ENCODE measurements around the gene PIK3R1. TPM values are rescaled to one million over a fixed set of nuclear protein-coding genes. Genes with fewer than 3 reads are reported as not detected.

Gene PIK3R1
- total RNA-seq, 1 donor from 2014 or later: 60.0 TPM

DNA sequence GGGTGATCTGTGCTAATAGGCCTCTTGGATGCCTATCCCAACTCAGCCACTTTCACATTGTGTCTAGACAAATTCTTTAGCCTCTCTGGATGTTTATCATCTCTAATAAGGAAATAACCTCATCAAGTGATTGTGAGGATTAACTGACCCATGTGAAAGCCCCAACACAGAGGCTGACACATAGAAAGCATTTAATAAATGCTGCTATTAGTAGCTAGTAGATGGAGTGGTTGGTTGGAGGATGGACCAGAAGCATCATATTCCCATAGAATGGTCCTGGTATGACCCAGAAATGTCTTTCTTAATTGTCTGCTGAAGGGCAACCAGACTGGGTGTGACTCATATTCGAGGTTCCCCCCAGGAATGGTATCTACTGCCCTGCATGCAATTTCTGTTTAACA lies 124.4 kb downstream of the PIK3R1 start:
- intact Hi-C loops (cut with micrococcal nuclease): no loop called here
- no peak for DNase-seq (ENCODE audit: low spot score)
- Mint-ChIP-seq H3K9me3 (no peaks in the 10 kb centered on the region), H3K36me3 (ENCODE audit: low read depth) (no peaks in the 10 kb centered on the region), H3K4me3 (ENCODE audit: low read depth) (no peak overlapping the region), H3K4me1 (ENCODE audit: low read depth) (peaks cover 41% of the 10 kb centered on the region), H3K27ac (no peak overlapping the region), H3K27me3 (ENCODE audit: low read depth) (peaks cover 10% of the 10 kb centered on the region)

DNA sequence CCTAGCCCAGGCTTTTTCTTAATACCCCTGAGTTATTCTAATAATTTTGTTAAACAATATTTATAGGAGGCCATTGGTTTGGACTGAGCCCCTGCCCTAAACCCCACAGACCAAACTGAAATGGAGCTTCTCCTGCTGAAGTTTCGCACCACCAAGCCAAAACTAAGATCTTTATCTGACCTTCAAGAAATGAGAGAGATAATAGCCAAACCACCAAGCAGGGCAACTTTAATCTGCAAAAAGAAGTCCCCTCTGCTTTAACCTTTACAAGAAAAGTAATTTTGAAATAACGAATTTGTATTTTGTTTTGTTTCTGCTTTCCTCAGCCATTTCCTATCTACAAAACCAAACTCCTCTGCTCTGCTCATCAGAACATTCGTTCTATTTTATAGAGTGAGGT lies 125.5 kb downstream of the PIK3R1 start:
- Mint-ChIP-seq H3K36me3 (ENCODE audit: low read depth) (no peaks in the 10 kb centered on the region), H3K27ac (peak overlapping the region; percentile 43), H3K27me3 (ENCODE audit: low read depth) (peaks cover 10% of the 10 kb centered on the region), H3K9me3 (no peaks in the 10 kb centered on the region), H3K4me1 (ENCODE audit: low read depth) (peaks cover 47% of the 10 kb centered on the region), H3K4me3 (ENCODE audit: low read depth) (no peak overlapping the region)
- DNase-seq (ENCODE audit: low spot score): no peak
- intact Hi-C loops (cut with micrococcal nuclease): no loop called here

DNA sequence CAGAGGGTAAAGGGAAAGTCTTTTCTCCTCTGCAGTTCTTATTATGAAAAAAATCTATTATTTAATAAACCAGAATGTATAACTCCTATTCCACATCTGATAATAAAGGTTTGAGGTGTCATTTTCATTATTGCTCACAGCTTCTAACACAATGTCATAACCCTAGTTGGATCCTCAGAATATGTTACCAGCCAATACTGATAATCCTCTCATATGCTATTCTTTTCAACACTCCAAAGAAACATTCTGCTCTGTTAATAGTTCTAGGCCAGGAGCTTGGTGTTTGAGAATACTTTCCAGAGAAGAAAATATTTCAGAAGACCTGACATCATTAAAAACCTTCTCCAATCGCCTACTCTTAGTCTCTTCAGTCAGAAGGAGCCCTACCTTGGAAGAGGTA lies 127.1 kb downstream of the PIK3R1 start:
- no peak overlapping the region for H3K27ac Mint-ChIP-seq
- H3K9me3 Mint-ChIP-seq: peaks cover 2% of the 10 kb centered on the region
- H3K4me3 Mint-ChIP-seq (ENCODE audit: low read depth): no peak overlapping the region
- peaks cover 8% of the 10 kb centered on the region for H3K27me3 Mint-ChIP-seq (ENCODE audit: low read depth)
- H3K36me3 Mint-ChIP-seq (ENCODE audit: low read depth): no peaks in the 10 kb centered on the region
- no peak for DNase-seq (ENCODE audit: low spot score)
- peaks cover 50% of the 10 kb centered on the region for H3K4me1 Mint-ChIP-seq (ENCODE audit: low read depth)
- intact Hi-C loops (cut with micrococcal nuclease): loop anchor here (1.0 to 2.0 kb wide), 6 partner anchors 39 to 122 kb away; no protein-coding TSS in a partner anchor

DNA sequence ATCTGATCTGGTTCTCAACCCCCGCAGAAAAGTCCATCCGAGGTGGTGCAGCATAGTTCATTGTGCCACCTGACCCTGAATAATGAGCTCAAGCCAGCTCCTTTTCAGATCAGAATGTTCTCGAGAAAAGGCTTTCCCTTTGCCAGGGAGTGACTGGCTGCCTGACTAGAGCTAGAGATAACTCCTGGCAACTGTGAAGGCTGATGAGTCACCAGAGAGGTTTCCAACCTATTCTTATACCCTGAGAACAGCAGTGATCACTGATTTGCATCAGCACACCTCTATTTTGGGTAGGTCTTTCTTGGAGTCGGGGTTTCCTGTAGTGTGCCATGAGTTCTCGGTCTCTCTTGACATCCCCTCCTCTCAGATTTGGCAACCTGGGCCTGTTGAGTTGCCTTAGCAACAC lies 127.9 kb downstream of the PIK3R1 start:
- H3K4me3 Mint-ChIP-seq (ENCODE audit: low read depth): no peak overlapping the region
- no peaks in the 10 kb centered on the region for H3K36me3 Mint-ChIP-seq (ENCODE audit: low read depth)
- DNase-seq (ENCODE audit: low spot score): peak; percentile 20

DNA sequence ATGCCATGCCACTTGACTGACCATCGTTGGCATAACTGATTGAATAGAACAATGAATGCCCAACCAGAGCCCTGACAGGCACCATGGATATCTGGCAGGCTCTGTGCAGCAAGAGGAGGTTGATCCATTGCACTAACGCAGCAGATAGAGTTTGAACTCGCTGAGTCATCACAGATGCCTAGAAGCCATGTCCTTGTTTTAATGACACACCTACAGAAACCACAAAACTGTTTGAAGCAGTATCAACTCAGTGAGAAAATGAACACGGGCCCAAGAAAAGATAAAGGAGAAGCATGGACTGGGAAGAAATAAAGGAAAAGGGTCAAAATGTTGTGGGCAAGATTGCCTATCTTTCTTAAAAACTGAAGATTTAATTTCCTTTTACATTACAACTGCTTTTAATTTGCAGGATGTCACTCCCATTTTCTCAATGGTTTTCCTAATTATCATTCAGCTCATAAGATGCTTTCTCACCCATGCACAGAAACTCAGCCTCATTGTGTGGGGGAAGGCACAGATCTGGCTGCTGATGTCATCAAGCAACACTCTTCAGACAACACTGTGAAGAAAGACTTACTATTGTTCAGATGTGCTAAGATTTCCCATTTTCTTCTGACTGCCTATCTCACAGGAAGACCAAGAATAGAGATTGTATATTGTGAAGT lies 129.0 kb downstream of the PIK3R1 start:
- Mint-ChIP-seq H3K4me1 (ENCODE audit: low read depth) (peaks cover 52% of the 10 kb centered on the region), H3K27me3 (ENCODE audit: low read depth) (peaks cover 1% of the 10 kb centered on the region), H3K27ac (peak overlapping the region; percentile 62), H3K9me3 (peaks cover 8% of the 10 kb centered on the region), H3K4me3 (ENCODE audit: low read depth) (no peak overlapping the region), H3K36me3 (ENCODE audit: low read depth) (no peaks in the 10 kb centered on the region)
- intact Hi-C loops (cut with micrococcal nuclease): loop anchor here (2.0 kb wide), 1 partner anchor 24 kb away; no protein-coding TSS in a partner anchor
- DNase-seq (ENCODE audit: low spot score): no peak

More for the DNA sequence above, 127.9 kb downstream of the PIK3R1 start:
- Mint-ChIP-seq H3K27me3 (ENCODE audit: low read depth) (peaks cover 7% of the 10 kb centered on the region), H3K27ac (no peak overlapping the region), H3K9me3 (peaks cover 8% of the 10 kb centered on the region), H3K4me1 (ENCODE audit: low read depth) (peaks cover 52% of the 10 kb centered on the region)
- intact Hi-C loops (cut with micrococcal nuclease): loop anchor here (1.0 to 2.0 kb wide), 6 partner anchors 38 to 121 kb away; no protein-coding TSS in a partner anchor

DNA sequence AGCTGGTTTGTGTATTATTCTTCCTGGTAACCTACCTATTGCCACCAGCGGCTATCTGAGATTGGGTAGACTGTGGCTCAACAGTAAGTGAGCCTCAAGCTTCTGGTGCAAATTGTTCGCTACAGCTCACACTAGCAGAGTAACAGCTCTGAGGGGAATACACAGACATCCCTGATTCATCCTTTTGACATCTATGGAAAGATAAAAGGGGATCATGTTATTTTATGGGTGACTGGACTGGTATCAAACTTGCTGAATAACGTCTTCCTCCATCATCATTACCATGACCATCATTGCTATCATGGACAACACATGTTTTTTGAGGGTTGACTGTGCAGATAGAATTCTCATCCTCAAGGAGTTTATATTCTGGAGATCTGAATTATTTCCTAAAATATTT lies 129.6 kb downstream of the PIK3R1 start:
- Mint-ChIP-seq H3K27me3 (ENCODE audit: low read depth) (no peaks in the 10 kb centered on the region), H3K27ac (no peak overlapping the region), H3K36me3 (ENCODE audit: low read depth) (no peaks in the 10 kb centered on the region), H3K9me3 (peaks cover 8% of the 10 kb centered on the region), H3K4me3 (ENCODE audit: low read depth) (no peak overlapping the region), H3K4me1 (ENCODE audit: low read depth) (peaks cover 52% of the 10 kb centered on the region)
- intact Hi-C loops (cut with micrococcal nuclease): loop anchor here (2.0 kb wide), 1 partner anchor 24 kb away; no protein-coding TSS in a partner anchor
- no peak for DNase-seq (ENCODE audit: low spot score)

DNA sequence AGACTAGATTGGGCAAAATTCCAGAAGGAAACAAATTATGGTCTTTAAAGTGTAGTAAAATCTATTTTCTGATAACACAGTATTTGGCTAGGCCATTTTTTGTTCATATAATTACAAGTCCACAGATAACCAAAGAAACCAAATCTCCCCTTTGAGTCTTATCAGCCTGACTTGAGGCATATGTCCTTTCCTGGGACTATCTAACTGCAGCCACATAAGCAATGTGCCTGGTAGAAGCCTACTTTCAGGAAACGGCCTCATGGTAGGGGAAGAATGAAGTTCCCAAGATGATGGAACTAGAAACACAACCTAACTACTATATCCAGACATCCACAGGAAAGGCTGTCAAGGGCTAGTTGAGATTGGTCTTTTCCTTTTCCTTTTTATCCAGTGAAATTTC lies 130.0 kb downstream of the PIK3R1 start:
- H3K4me1 Mint-ChIP-seq (ENCODE audit: low read depth): peaks cover 49% of the 10 kb centered on the region
- H3K9me3 Mint-ChIP-seq: peaks cover 8% of the 10 kb centered on the region
- no peaks in the 10 kb centered on the region for H3K36me3 Mint-ChIP-seq (ENCODE audit: low read depth)
- no peaks in the 10 kb centered on the region for H3K27me3 Mint-ChIP-seq (ENCODE audit: low read depth)
- no peak overlapping the region for H3K27ac Mint-ChIP-seq
- intact Hi-C loops (cut with micrococcal nuclease): loop anchor here (2.0 kb wide), 1 partner anchor 23 kb away; no protein-coding TSS in a partner anchor
- no peak for DNase-seq (ENCODE audit: low spot score)
- H3K4me3 Mint-ChIP-seq (ENCODE audit: low read depth): no peak overlapping the region

DNA sequence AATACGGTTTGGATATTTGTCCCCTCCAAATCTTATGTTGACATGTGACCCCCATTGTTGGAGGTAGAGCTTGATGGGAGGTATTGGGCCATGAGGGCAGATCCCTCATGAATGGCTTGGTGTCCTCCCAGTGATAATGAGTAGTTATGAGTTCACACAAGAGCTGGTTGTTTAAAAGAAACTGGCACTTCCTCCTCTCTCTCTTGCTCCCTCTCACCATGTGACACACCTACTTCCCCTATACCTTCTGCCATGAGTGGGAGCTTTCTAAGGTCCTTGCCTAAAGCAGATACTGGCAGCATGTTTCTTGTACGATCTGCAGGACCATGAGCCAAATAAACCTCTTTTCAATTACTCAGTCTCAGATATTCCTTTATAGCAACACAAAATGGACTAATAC lies 132.0 kb downstream of the PIK3R1 start:
- Mint-ChIP-seq H3K4me3 (ENCODE audit: low read depth) (no peak overlapping the region), H3K27ac (no peak overlapping the region), H3K4me1 (ENCODE audit: low read depth) (peaks cover 34% of the 10 kb centered on the region), H3K9me3 (peaks cover 8% of the 10 kb centered on the region), H3K36me3 (ENCODE audit: low read depth) (no peaks in the 10 kb centered on the region), H3K27me3 (ENCODE audit: low read depth) (no peaks in the 10 kb centered on the region)
- no peak for DNase-seq (ENCODE audit: low spot score)
- intact Hi-C loops (cut with micrococcal nuclease): no loop called here

DNA sequence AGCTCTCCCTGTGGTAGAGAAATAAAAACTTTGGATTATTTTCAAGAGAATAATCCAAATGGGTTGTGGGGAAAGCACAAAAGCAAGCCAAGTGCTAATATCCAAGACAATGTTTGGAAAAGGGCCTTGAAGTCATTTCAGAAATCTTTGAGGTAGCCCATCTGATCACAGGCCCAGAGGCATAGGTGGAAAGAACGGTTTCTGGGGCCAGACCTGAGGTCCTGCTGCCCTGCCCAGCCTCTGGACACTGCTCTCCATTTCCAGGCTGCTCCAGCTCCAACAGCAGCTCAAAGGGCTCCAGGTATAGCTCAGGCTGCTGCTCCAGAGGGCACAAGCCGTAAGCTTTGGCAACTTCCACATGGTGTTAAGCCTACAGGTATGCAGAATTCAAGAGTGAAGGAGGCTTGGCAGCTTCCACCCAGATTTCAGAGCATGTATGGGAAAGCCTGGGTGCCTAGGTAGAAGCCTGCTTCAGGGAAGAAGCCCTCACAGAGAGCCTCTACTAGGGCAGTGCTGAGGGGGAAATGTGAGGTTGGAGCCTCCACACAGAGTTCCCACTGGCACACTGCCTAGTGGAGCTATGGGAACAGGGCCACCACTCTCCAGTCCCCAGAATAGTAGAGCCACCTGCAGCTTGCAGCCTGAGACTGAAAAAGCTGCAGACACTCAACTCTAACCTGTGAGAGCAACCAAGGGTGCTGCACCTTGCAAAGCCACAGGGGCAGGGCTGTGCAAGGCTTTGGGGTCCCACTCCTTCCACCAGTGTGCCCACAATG lies 133.1 kb downstream of the PIK3R1 start:
- Mint-ChIP-seq H3K4me1 (ENCODE audit: low read depth) (peaks cover 24% of the 10 kb centered on the region), H3K36me3 (ENCODE audit: low read depth) (no peaks in the 10 kb centered on the region), H3K27ac (no peak overlapping the region), H3K9me3 (peaks cover 8% of the 10 kb centered on the region), H3K27me3 (ENCODE audit: low read depth) (no peaks in the 10 kb centered on the region), H3K4me3 (ENCODE audit: low read depth) (no peak overlapping the region)
- intact Hi-C loops (cut with micrococcal nuclease): no loop called here
- no peak for DNase-seq (ENCODE audit: low spot score)

DNA sequence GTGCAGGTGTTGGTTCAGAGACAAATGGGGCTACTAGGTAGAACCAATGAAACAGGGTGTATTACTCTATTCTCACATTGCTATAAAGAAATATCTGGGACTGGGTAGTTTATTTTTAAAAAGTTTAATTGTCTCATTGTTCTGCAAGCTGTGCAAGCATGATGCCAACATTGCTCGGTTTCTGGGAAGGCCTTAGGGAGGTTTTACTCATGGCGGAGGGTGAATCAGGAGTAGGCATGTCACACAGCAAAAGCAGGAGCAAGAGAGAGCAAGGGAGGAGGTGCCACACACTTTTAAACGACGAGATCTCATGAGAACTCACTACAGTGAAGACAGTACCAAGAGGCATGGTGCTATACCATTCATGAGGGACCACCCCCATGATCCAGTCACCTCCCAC lies 134.6 kb downstream of the PIK3R1 start:
- Mint-ChIP-seq H3K4me3 (ENCODE audit: low read depth) (no peak overlapping the region), H3K9me3 (peaks cover 8% of the 10 kb centered on the region), H3K27ac (no peak overlapping the region), H3K27me3 (ENCODE audit: low read depth) (no peaks in the 10 kb centered on the region), H3K4me1 (ENCODE audit: low read depth) (peaks cover 11% of the 10 kb centered on the region), H3K36me3 (ENCODE audit: low read depth) (no peaks in the 10 kb centered on the region)
- no peak for DNase-seq (ENCODE audit: low spot score)
- intact Hi-C loops (cut with micrococcal nuclease): no loop called here

Data from activated T-helper 2 cell treated with anti-CD3 and anti-CD28 coated beads, Interferon-gamma antibody, Interleukin-2, Interleukin-4, amounts not matched to agents 10 μg/mL and 5 μg/mL and 100 μg/mL, durations not matched to agents 14 hours and 24 hours and 36 hours (primary cell).